Thymus (tissue), 11 donors: ENCODE data around the gene PNKD. TPM values are rescaled to one million over a fixed set of nuclear protein-coding genes. Genes with fewer than 3 reads are reported as not detected.

Experiments used
- DNase-seq, 9 donors: peaks; one replicate each; pipeline ENCODE4 v3.0.0-alpha.2; 2013; ENCODE audit warnings: low spot score in 9 of 9, low read depth in 6 of 9, missing footprints in 1 of 9
- H3K27ac ChIP-seq, 2 donors: one replicate each; pipeline ENCODE4 v1.5.1; 2013; ENCODE audit warnings: control low read depth in 1 of 2, low read depth in 1 of 2, low read length in 1 of 2, mild to moderate bottlenecking in 1 of 2, moderate library complexity in 1 of 2
- H3K27me3 ChIP-seq, 2 donors: one replicate each; pipeline ENCODE4 v1.5.1; 2013; ENCODE audit warnings: low read length in 1 of 2; ENCODE audit not compliant: control insufficient read depth in 2 of 2, insufficient read depth in 1 of 2
- H3K36me3 ChIP-seq, 2 donors: one replicate each; pipeline ENCODE4 v1.5.1; 2013; ENCODE audit warnings: low read length in 1 of 2, mild to moderate bottlenecking in 1 of 2, moderate library complexity in 1 of 2; ENCODE audit not compliant: control insufficient read depth in 2 of 2, insufficient read depth in 2 of 2
- H3K4me1 ChIP-seq, 2 donors: one replicate each; pipeline ENCODE4 v1.5.1; 2013; ENCODE audit warnings: low read length in 2 of 2; ENCODE audit not compliant: control insufficient read depth in 2 of 2, insufficient read depth in 2 of 2
- H3K4me3 ChIP-seq, 2 donors: one replicate each; pipeline ENCODE4 v1.5.1; 2013; ENCODE audit warnings: low read length in 2 of 2, control low read depth in 1 of 2, mild to moderate bottlenecking in 1 of 2
- H3K9me3 ChIP-seq, 2 donors: one replicate each; pipeline ENCODE4 v1.5.1; 2013; ENCODE audit warnings: low read length in 1 of 2, mild to moderate bottlenecking in 1 of 2; ENCODE audit not compliant: control insufficient read depth in 2 of 2, insufficient read depth in 1 of 2
- WGBS: extraction: QIAGEN DNeasy Blood & Tissue Kit; methylation state at CpG from one replicate; pipeline ENCODE4 v1.1.7; 2013; 5-methylcytosine and 5-hydroxymethylcytosine counted together
- polyA plus RNA-seq: library from polyadenylated mRNA; stranded (reverse); fragments of 200-250 nt; gene quantifications from one replicate; pipeline ENCODE4 v1.2.3, GENCODE V29; 2013
- total RNA-seq: library from RNA; stranded (reverse); fragments of 120-200 nt; gene quantifications from one replicate; pipeline ENCODE4 v1.2.4, GENCODE V29; 2013
- donor health status: healthy.

Gene PNKD
- total and polyA plus RNA-seq, 2 donors, result 61.9 to 76.1 TPM

GRCh38 chr2:218389333-218390150 is 119.2 kb downstream of the PNKD start:
- H3K27ac ChIP-seq, result no peak overlapping the region

GRCh38 chr2:218391202-218391601 is 120.9 kb downstream of the PNKD start:
- Histone ChIP-seq H3K4me3 (no peak overlapping the region), H3K27me3 (peaks cover 0 to 22% of the 10 kb centered on the region in 2 donors), H3K4me1 (peaks cover 2 to 29% of the 10 kb centered on the region in 2 donors), H3K27ac (no peak overlapping the region), H3K36me3 (no peaks in the 10 kb centered on the region), H3K9me3 (peaks cover 0 to 6% of the 10 kb centered on the region in 2 donors)
- no peak for DNase-seq
- 98% methylated on average over 23 of the region's 23 CpGs for whole genome bisulfite sequencing

More at GRCh38 chr2:218389333-218390150, 119.2 kb downstream of the PNKD start:
- no peaks in the 10 kb centered on the region for H3K9me3 ChIP-seq
- H3K4me1 ChIP-seq, result peaks cover 2 to 16% of the 10 kb centered on the region in 2 donors
- no peaks in the 10 kb centered on the region for H3K36me3 ChIP-seq
- H3K27me3 ChIP-seq, result peaks cover 0 to 22% of the 10 kb centered on the region in 2 donors
- DNase-seq, result no peak
- H3K4me3 ChIP-seq, result no peak overlapping the region
- WGBS, result 94% methylated on average over 17 of the region's 17 CpGs

- WGBS, result 96% methylated on average over 5 of the region's 5 CpGs
- H3K27me3 ChIP-seq, result peaks cover 0 to 20% of the 10 kb centered on the region in 2 donors
- H3K36me3 ChIP-seq, result no peaks in the 10 kb centered on the region
- peaks cover 10 to 40% of the 10 kb centered on the region in 2 donors for H3K4me1 ChIP-seq
- DNase-seq, result no peak
- no peak overlapping the region for H3K27ac ChIP-seq
- H3K9me3 ChIP-seq, result peaks cover 0 to 19% of the 10 kb centered on the region in 2 donors
- H3K4me3 ChIP-seq, result no peak overlapping the region
Measured at GRCh38 chr2:218392459-218392858, 122.1 kb downstream of the PNKD start.

GRCh38 chr2:218392891-218393462 is 122.7 kb downstream of the PNKD start:
- 89% methylated on average over 16 of the region's 16 CpGs for WGBS
- H3K27me3 ChIP-seq, result peaks cover under 1 to 20% of the 10 kb centered on the region in 2 donors
- H3K36me3 ChIP-seq, result no peaks in the 10 kb centered on the region
- no peak overlapping the region for H3K27ac ChIP-seq
- peaks cover 0 to 23% of the 10 kb centered on the region in 2 donors for H3K9me3 ChIP-seq
- no peak for DNase-seq
- H3K4me3 ChIP-seq, result no peak overlapping the region
- peaks cover 14 to 41% of the 10 kb centered on the region in 2 donors for H3K4me1 ChIP-seq

- Histone ChIP-seq H3K36me3 (no peaks in the 10 kb centered on the region), H3K4me1 (peaks cover 18 to 48% of the 10 kb centered on the region in 2 donors), H3K9me3 (peaks cover 0 to 25% of the 10 kb centered on the region in 2 donors), H3K27me3 (peaks cover 2 to 22% of the 10 kb centered on the region in 2 donors), H3K27ac (no peak overlapping the region), H3K4me3 (no peak overlapping the region)
- no peak for DNase-seq
- WGBS, result 72% methylated on average over 8 of the region's 8 CpGs
Measured at GRCh38 chr2:218393750-218394290, 123.5 kb downstream of the PNKD start.

GRCh38 chr2:218394298-218395089 is 124.2 kb downstream of the PNKD start:
- no peak for DNase-seq
- peaks cover 18 to 54% of the 10 kb centered on the region in 2 donors for H3K4me1 ChIP-seq
- 90% methylated on average over 13 of the region's 13 CpGs for whole genome bisulfite sequencing
- no peaks in the 10 kb centered on the region for H3K36me3 ChIP-seq
- H3K27me3 ChIP-seq, result peaks cover 2 to 27% of the 10 kb centered on the region in 2 donors
- peaks cover 0 to 25% of the 10 kb centered on the region in 2 donors for H3K9me3 ChIP-seq
- no peak overlapping the region for H3K4me3 ChIP-seq
- no peak overlapping the region for H3K27ac ChIP-seq

- H3K9me3 ChIP-seq, result peaks cover 0 to 25% of the 10 kb centered on the region in 2 donors
- peaks cover 18 to 54% of the 10 kb centered on the region in 2 donors for H3K4me1 ChIP-seq
- peaks cover 2 to 27% of the 10 kb centered on the region in 2 donors for H3K27me3 ChIP-seq
- H3K4me3 ChIP-seq, result no peak overlapping the region
- H3K36me3 ChIP-seq, result no peaks in the 10 kb centered on the region
- H3K27ac ChIP-seq, result no peak overlapping the region
- 80% methylated on average over 6 of the region's 6 CpGs for WGBS
- no peak for DNase-seq
Measured at GRCh38 chr2:218395090-218395444, 124.7 kb downstream of the PNKD start.

- Histone ChIP-seq H3K4me3 (peak overlapping the region; percentile 77 to 100), H3K27me3 (peaks cover 2 to 27% of the 10 kb centered on the region in 2 donors), H3K9me3 (peaks cover 0 to 25% of the 10 kb centered on the region in 2 donors), H3K27ac (peak overlapping the region; percentile 81 to 97), H3K36me3 (no peaks in the 10 kb centered on the region), H3K4me1 (peaks cover 18 to 54% of the 10 kb centered on the region in 2 donors)
- peak in 1 of 9 donors; percentile 13 for DNase-seq
- WGBS, result 79% methylated on average over 16 of the region's 16 CpGs
Measured at GRCh38 chr2:218395456-218395825, 125.1 kb downstream of the PNKD start.
